Subcutaneous abdominal adipose tissue (tissue), 5 donors: Measurements from ENCODE around the gene TLCD2.
A peak's percentile ranks its signal among the peaks of the same experiment; 100 is the strongest.
"Not testable (repeated sequence)": the region's sequence is repeated elsewhere in the genome, so short reads cannot be mapped to it uniquely, and the experiment has no call there.

Source experiments
- H3K27ac ChIP-seq: one replicate; pipeline ENCODE4 v1.7.0; 2013; ENCODE audit warnings: low read depth, mild to moderate bottlenecking, inconsistent platforms, low read length, moderate library complexity
- H3K27me3 ChIP-seq, 5 donors: one replicate each; pipeline ENCODE4 v1.7.0; 2013; ENCODE audit warnings: low read length in 5 of 5, inconsistent platforms in 1 of 5; ENCODE audit not compliant: control insufficient read depth in 5 of 5, insufficient read depth in 4 of 5
- H3K36me3 ChIP-seq, 5 donors: one replicate each; pipeline ENCODE4 v1.7.0; 2013; ENCODE audit warnings: low read length in 5 of 5; ENCODE audit not compliant: control insufficient read depth in 5 of 5, insufficient read depth in 5 of 5
- H3K4me1 ChIP-seq, 5 donors: one replicate each; pipeline ENCODE4 v1.7.0; 2013; ENCODE audit warnings: low read length in 5 of 5, mild to moderate bottlenecking in 3 of 5, moderate library complexity in 1 of 5; ENCODE audit not compliant: control insufficient read depth in 5 of 5, insufficient read depth in 5 of 5
- H3K4me3 ChIP-seq, 5 donors: one replicate each; pipeline ENCODE4 v1.7.0; 2013; ENCODE audit warnings: low read length in 5 of 5, low read depth in 1 of 5
- H3K9ac ChIP-seq, 5 donors: one replicate each; pipeline ENCODE4 v1.7.0; 2013; ENCODE audit warnings: low read length in 5 of 5, mild to moderate bottlenecking in 4 of 5, moderate library complexity in 3 of 5
- H3K9me3 ChIP-seq, 5 donors: one replicate each; pipeline ENCODE4 v1.7.0; 2013; ENCODE audit warnings: low read length in 5 of 5; ENCODE audit not compliant: control insufficient read depth in 5 of 5
- donor health status: healthy.
- donor health status: healthy.
- donor health status: healthy.
- donor health status: healthy.
- donor health status: healthy.

Gene TLCD2

DNA sequence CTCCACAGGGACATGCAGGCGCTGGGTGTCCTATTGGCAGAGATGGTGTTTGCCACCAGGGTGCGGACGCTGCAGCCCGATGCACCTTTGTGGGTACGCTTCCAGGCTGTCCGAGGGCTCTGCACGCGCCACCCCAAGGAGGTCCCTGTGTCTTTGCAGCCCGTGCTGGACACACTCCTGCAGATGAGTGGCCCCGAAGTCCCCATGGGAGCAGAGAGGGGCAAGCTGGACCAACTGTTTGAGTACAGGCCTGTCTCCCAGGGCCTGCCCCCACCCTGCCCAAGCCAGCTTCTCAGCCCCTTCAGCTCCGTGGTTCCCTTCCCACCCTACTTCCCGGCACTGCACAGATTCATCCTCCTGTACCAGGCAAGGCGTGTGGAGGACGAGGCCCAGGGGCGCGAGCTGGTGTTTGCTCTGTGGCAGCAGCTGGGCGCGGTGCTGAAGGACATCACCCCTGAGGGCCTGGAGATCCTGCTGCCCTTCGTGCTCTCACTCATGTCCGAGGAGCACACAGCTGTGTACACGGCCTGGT is 17.1 kb upstream of the TLCD2 start:
- Histone ChIP-seq H3K4me1 (peaks cover 3 to 78% (median 67%) of the 10 kb centered on the region in 5 donors), H3K9me3 (no peaks in the 10 kb centered on the region), H3K36me3 (peaks cover 0 to 43% (median 32%) of the 10 kb centered on the region in 5 donors), H3K27ac (no peak overlapping the region), H3K9ac (no peak overlapping the region), H3K4me3 (no peak overlapping the region), H3K27me3 (no peaks in the 10 kb centered on the region)

DNA sequence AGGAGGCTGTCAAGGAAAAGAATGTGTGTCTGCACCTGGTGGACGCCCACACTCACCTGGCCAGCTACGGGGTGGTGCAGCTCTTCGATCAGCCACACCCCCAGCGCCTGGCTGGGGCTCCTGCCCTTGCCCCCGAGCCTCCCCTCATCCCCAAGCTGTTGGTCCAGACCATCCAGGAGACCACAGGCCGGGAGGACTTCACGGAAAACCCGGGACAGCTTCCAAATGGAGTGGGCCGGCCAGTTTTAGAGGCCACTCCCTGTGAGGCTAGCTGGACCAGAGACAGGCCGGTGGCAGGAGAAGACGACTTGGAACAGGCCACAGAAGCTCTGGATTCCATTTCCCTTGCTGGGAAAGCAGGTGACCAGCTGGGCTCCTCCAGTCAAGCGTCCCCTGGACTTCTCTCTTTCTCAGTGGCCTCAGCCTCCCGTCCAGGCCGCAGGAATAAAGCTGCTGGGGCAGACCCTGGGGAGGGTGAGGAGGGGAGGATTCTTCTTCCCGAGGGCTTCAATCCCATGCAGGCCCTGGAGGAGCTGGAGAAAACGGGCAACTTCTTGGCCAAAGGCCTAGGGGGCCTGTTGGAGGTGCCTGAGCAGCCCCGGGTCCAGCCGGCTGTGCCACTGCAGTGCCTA is 16.6 kb upstream of the TLCD2 start:
- Histone ChIP-seq H3K9me3 (no peaks in the 10 kb centered on the region), H3K27me3 (no peaks in the 10 kb centered on the region), H3K4me3 (no peak overlapping the region), H3K9ac (no peak overlapping the region), H3K36me3 (peaks cover 0 to 41% (median 32%) of the 10 kb centered on the region in 5 donors), H3K27ac (no peak overlapping the region), H3K4me1 (peaks cover 3 to 78% (median 67%) of the 10 kb centered on the region in 5 donors)

DNA sequence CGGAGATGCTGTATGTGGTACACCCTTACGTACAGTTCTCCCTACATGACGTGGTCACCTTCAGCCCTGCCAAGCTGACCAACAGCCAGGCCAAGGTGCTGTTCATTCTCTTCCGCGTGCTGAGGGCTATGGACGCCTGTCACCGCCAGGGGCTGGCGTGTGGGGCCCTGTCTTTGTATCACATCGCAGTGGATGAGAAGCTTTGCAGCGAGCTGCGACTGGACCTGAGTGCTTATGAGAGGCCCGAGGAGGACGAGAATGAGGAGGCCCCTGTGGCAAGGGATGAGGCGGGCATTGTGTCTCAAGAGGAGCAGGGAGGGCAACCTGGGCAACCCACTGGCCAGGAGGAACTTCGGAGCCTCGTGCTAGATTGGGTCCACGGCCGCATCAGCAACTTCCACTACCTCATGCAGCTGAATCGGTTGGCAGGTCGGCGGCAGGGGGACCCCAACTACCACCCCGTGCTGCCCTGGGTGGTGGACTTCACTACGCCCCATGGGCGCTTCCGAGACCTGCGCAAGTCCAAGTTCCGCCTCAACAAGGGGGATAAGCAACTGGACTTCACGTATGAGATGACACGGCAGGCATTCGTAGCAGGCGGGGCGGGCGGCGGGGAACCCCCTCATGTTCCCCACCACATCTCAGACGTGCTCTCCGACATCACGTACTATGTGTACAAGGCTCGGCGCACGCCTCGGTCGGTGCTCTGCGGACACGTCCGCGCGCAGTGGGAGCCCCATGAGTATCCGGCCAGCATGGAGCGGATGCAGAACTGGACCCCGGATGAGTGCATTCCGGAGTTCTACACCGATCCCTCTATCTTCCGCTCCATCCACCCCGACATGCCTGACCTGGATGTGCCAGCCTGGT is 15.7 kb upstream of the TLCD2 start:
- H3K4me3 ChIP-seq = peak overlapping the region; percentile 61 to 78 (median 69)
- peaks cover 0 to 36% (median 29%) of the 10 kb centered on the region in 5 donors for H3K36me3 ChIP-seq
- no peaks in the 10 kb centered on the region for H3K9me3 ChIP-seq
- peak overlapping the region; percentile 41 for H3K27ac ChIP-seq
- H3K9ac ChIP-seq = peak overlapping the region in 2 of 5 donors; percentile 71 to 80
- H3K27me3 ChIP-seq = no peaks in the 10 kb centered on the region
- peaks cover 3 to 76% (median 65%) of the 10 kb centered on the region in 5 donors for H3K4me1 ChIP-seq

DNA sequence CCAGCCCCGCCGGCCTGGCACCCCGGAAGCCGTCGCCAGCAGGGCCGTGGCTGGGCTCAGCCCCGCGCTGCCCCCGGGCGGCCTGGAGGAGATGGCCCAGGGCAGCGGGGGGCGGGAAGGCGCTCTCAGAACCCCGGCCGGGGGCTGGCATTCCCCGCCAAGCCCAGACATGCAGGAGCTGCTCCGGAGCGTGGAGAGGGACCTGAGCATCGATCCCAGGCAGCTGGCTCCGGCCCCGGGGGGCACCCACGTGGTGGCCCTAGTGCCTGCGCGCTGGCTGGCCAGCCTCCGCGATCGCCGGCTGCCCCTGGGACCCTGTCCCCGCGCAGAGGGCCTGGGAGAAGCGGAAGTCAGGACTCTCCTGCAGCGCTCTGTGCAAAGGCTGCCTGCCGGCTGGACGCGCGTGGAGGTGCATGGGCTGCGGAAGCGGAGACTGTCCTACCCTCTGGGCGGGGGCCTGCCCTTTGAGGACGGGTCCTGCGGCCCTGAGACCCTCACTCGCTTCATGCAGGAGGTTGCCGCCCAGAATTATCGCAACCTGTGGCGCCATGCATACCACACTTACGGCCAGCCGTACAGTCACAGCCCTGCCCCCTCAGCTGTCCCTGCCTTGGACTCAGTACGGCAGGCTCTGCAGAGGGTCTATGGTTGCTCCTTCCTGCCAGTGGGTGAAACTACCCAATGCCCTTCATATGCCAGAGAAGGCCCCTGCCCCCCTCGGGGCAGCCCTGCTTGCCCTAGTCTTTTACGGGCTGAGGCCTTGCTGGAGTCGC is 14.9 kb upstream of the TLCD2 start:
- Histone ChIP-seq H3K27ac (peak overlapping the region; percentile 41), H3K4me3 (peak overlapping the region; percentile 61 to 78 (median 69)), H3K9me3 (no peaks in the 10 kb centered on the region), H3K4me1 (peaks cover 3 to 75% (median 61%) of the 10 kb centered on the region in 5 donors), H3K36me3 (peaks cover 0 to 32% (median 26%) of the 10 kb centered on the region in 5 donors), H3K27me3 (no peaks in the 10 kb centered on the region), H3K9ac (peak overlapping the region in 4 of 5 donors; percentile 71 to 80 (median 73))

DNA sequence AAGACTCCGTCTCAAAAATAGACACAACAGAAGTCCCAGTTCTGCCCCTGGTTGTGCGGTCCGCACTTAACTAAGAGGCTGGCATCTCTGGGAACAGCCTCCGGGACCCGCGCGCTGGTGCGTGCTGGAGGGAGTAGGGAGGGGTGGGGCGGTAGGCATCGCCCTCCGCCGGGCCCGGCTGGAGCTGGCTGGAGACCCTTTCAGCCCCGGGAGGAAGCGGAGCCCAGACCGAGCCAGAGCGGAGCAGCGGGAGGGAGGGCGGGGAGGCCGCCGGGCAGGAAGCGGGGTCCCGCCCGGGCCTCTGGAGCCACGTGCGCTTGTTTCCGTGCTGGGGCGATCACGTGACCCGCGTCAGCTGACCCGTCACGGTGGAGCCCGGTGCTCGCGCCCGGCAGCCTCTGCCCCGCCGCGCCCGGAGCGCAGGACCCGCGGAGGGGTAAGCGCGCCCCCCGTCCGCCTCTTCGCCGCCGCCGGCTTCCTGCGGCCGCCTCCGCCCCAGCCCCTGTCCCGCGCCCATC is 14.2 kb upstream of the TLCD2 start, which contains the start of gene WDR81:
WDR81 (plus strand) TSS at position 354 of the 518 bp plus-strand sequence. CDS start 256 bp downstream, outside the sequence.
- Histone ChIP-seq H3K36me3 (peaks cover 0 to 32% (median 26%) of the 10 kb centered on the region in 5 donors), H3K9ac (peak within 1 kb of the TSS in 4 of 5 donors; percentile 71 to 80 (median 73)), H3K27me3 (no peaks in the 10 kb centered on the region), H3K27ac (peak within 1 kb of the TSS; percentile 41), H3K4me3 (peak within 1 kb of the TSS; percentile 61 to 78 (median 69)), H3K9me3 (no peaks in the 10 kb centered on the region), H3K4me1 (peaks cover 3 to 69% (median 55%) of the 10 kb centered on the region in 5 donors)

DNA sequence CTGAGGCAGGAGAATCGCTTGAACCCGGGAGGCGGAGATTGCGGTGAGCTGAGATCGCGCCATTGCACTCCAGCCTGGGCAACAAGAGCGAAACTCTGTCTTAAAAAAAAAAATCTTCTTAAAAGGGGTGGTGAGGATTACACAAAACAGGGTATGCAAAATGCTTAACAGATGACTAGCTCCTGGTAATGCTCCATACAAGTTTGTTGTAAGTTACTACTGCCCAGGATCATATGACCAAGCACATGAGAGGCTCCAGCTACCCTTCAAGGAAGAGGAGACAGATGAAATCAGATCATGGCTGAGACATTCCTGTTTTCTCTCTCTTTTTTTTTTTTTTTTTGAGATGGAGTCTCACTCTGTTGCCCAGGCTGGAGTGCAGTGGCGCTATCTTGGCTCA is 11.8 kb upstream of the TLCD2 start:
- not testable (repeated sequence) for H3K9ac ChIP-seq, H3K27me3 ChIP-seq, H3K27ac ChIP-seq, H3K4me3 ChIP-seq, H3K9me3 ChIP-seq
- peaks cover 14 to 69% (median 61%) of the 10 kb centered on the region in 5 donors for H3K4me1 ChIP-seq
- H3K36me3 ChIP-seq = peaks cover 0 to 13% (median 10%) of the 10 kb centered on the region in 5 donors

DNA sequence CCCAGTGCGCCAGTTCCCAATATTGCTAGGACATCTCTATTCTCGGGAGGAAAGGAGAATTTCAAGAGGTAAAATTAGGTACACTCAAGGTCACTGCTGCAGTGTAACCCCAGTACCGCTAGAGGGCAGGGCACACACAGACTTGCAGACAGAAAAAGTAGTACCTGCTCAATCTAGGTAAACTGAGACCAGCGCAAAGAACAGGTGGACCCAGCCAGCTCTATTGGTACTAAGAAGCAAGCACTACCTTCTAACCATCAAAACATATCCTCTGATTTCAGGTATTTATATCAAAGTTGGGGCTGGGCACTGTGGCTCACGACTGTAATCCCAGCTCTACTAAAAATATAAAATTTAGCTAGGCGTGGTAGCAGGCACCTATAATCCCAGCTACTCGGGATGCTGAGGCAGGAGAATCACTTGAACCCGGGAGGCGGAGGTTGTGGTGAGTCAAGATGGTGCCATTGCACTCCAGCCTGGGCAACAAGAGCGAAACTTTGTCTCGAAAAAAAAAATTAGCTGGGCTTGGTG is 10.7 kb upstream of the TLCD2 start:
- no peak overlapping the region for H3K27ac ChIP-seq
- H3K9ac ChIP-seq = no peak overlapping the region
- H3K9me3 ChIP-seq = no peaks in the 10 kb centered on the region

DNA sequence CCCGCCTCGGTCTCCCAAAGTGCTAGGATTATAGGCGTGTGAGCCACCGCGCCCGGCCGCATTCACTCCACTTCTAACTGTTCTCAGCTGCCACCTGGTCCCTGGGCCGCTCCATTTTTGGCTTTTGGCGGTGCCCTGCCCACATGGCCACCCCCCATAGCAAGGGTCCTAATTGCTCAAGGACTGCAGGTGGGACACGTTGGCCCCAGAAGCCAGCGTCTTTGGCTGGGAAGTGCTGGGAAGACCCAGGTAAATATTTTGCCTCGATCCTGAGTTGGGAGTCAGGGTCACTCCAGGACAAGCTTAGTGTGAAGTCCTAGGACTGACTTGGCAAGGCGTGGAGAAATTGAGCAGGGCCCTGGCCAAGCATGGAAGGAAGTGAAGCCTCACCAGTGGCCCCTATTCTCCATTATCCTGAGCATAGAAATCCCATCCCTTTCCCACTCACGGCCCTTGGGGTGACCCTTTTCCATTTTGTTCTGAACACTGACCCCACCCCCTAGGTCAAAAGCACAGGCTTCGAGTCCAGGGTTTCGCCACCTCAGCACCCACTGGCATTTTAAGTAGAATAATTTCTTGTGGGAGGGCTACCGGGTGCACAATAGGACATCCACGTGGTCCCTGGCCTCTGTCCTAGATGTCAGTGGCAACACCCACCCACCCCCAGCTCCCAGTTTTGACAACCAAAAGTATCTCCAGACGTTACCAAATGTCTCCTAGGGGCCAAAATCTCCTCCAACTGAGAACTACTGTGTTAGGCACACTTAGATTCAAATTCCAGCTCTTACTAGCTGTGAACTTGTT is 8.4 kb upstream of the TLCD2 start:
- H3K9me3 ChIP-seq = no peaks in the 10 kb centered on the region
- no peaks in the 10 kb centered on the region for H3K27me3 ChIP-seq
- H3K4me1 ChIP-seq = peaks cover 23 to 57% (median 48%) of the 10 kb centered on the region in 5 donors
- peak overlapping the region in 1 of 5 donors; percentile 19 for H3K9ac ChIP-seq
- peak overlapping the region in 1 of 5 donors; percentile 35 for H3K4me3 ChIP-seq
- peak overlapping the region; percentile 100 for H3K27ac ChIP-seq
- H3K36me3 ChIP-seq = peaks cover 0 to 9% (median 6%) of the 10 kb centered on the region in 5 donors

More for the DNA sequence above, 10.7 kb upstream of the TLCD2 start:
- Histone ChIP-seq H3K27me3 (no peaks in the 10 kb centered on the region), H3K4me1 (peaks cover 18 to 63% (median 53%) of the 10 kb centered on the region in 5 donors), H3K4me3 (no peak overlapping the region), H3K36me3 (peaks cover 0 to 2% (median under 1%) of the 10 kb centered on the region in 5 donors)
